Fibroblast of lung (primary cell): Measurements from ENCODE around the gene SLC22A4. TPM values are rescaled to one million over a fixed set of nuclear protein-coding genes. Genes with fewer than 3 reads are reported as not detected.
A peak's percentile ranks its signal among the peaks of the same experiment; 100 is the strongest.

Experiments
- DNase-seq, 2 donors: peaks; one replicate each; pipeline versions ENCODE4 v3.0.0 to v3.0.0-alpha.2; 2010; ENCODE audit warnings: low read depth in 2 of 2
- H2AFZ ChIP-seq: 2 replicates; pipeline ENCODE4 v1.5.1; 2012; ENCODE audit warnings: low read length, control low read depth, inconsistent platforms
- H3K27ac ChIP-seq: 2 replicates; pipeline ENCODE4 v1.5.1; 2011; ENCODE audit warnings: low read length, control low read depth; ENCODE audit not compliant: insufficient read depth
- H3K27me3 ChIP-seq: 2 replicates; pipeline ENCODE4 v1.5.1; 2011; ENCODE audit warnings: mild to moderate bottlenecking, low read length; ENCODE audit not compliant: control insufficient read depth, insufficient read depth
- H3K36me3 ChIP-seq: 2 replicates; pipeline ENCODE4 v1.5.1; 2011; ENCODE audit warnings: low read length; ENCODE audit not compliant: control insufficient read depth, insufficient read depth
- H3K4me1 ChIP-seq: 2 replicates; pipeline ENCODE4 v1.5.1; 2011; ENCODE audit warnings: low read length; ENCODE audit not compliant: control insufficient read depth, insufficient read depth; ENCODE audit errors: extremely low read depth
- H3K4me2 ChIP-seq: 2 replicates; pipeline ENCODE4 v1.5.1; 2011; ENCODE audit warnings: low read length, control low read depth; ENCODE audit not compliant: insufficient read depth; ENCODE audit errors: extremely low read depth
- H3K4me3 ChIP-seq, 4 experiments: fragments of 200-600 bp in 1 of 4; sonication (generic) in 1 of 4; replicated peaks in 1 of 4; 2 replicates each; pipeline ENCODE4 v1.5.1; 2011 to 2016; ENCODE audit warnings: low read length in 4 of 4, low read depth in 3 of 4, mild to moderate bottlenecking in 3 of 4, control low read depth in 2 of 4, inconsistent platforms in 1 of 4, mixed read lengths in 1 of 4; ENCODE audit not compliant: insufficient read depth in 1 of 4; ENCODE audit errors: control extremely low read depth in 1 of 4
- H3K79me2 ChIP-seq: 2 replicates; pipeline ENCODE4 v1.5.1; 2012; ENCODE audit warnings: mild to moderate bottlenecking, low read length, inconsistent platforms; ENCODE audit not compliant: control insufficient read depth, insufficient read depth
- H3K9ac ChIP-seq: 2 replicates; pipeline ENCODE4 v1.5.1; 2011; ENCODE audit warnings: mild to moderate bottlenecking, low read length, control low read depth; ENCODE audit not compliant: insufficient read depth
- H3K9me3 ChIP-seq: 2 replicates; pipeline ENCODE4 v1.5.1; 2012; ENCODE audit warnings: low read depth, low read length; ENCODE audit not compliant: control insufficient read depth, insufficient read depth
- H4K20me1 ChIP-seq: 2 replicates; pipeline ENCODE4 v1.5.1; 2011; ENCODE audit warnings: low read length; ENCODE audit not compliant: control insufficient read depth, insufficient read depth; ENCODE audit errors: extremely low read depth
- EZH2 ChIP-seq: IDR thresholded peaks from 2 replicates; pipeline ENCODE4 v1.5.1; 2012; ENCODE audit warnings: low read length, control low read depth, mild to moderate bottlenecking; ENCODE audit errors: missing control alignments
- polyA plus RNA-seq, 2 donors: library from polyadenylated mRNA; depleted of rRNA in 1 of 2; stranded (reverse) in 1 of 2; unstranded in 1 of 2; fragments of >200 nt; gene quantifications; 2 replicates each; pipeline ENCODE4 v1.2.1, GENCODE V29; 2011 to 2012; ENCODE audit warnings: missing spikeins in 1 of 2
- total RNA-seq: library from RNA; depleted of rRNA; stranded (reverse); fragments of >200 nt; gene quantifications from 2 replicates; pipeline ENCODE4 v1.2.1, GENCODE V29; 2014
- TF ChIP-seq, protein P1 (sequence below), 2 donors: IDR thresholded peaks in 1 of 2; conservative IDR thresholded peaks in 1 of 2; 1 replicate in 1 of 2; 2 replicates in 1 of 2; pipeline ENCODE4 v1.5.1; 2011 to 2012; ENCODE audit warnings: low read length in 2 of 2, control low read depth in 1 of 2, inconsistent platforms in 1 of 2, low read depth in 1 of 2, mild to moderate bottlenecking in 1 of 2

The SLC22A4 gene
- total and polyA plus RNA-seq, 2 donors (not counting 1 experiment from before 2014, with no cell fraction given), result 1.1 to 4.1 TPM

DNA sequence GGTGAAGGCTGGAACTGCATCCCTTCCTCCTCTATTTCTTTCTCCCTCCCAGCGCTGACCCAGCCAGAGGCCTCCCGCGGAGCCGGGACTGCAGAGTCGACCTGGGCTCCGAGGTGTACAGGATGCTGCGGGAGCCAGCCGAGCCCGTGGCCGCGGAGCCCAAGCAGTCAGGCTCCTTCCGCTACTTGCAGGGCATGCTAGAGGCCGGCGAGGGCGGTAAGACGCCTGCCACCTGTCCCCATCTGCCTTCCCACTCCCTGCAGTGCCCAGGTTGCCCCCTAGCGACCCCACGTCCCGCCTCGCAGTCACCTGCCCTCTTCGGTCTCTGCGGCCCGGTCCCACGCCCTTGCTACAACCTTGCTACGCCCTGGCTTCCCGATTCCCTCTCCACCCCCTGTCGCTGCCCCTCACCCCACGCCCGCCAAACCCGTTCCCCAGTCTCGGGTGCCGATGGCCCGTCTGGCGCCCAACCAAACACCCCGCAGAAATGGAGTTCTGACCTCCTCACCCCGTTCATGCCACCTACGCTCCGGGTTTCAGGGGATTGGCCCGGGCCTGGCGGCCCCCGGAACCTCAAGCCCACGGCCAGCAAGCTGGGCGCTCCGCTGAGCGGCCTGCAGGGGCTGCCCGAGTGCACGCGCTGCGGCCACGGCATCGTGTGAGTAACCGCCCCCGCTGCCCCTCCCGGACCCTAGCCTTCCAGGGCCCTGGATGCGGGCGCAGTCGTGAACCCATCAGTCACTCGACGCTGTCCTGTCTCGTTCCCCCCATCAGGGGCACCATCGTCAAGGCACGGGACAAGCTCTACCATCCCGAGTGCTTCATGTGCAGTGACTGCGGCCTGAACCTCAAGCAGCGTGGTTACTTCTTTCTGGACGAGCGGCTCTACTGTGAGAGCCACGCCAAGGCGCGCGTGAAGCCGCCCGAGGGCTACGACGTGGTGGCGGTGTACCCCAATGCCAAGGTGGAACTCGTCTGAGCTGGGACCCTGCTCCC lies 22.6 kb upstream of the SLC22A4 start:
- Histone ChIP-seq H3K9me3 (no peaks in the 10 kb centered on the region), H3K9ac (no peak overlapping the region), H3K4me3 (no peak overlapping the region), H3K27ac (no peak overlapping the region), H3K4me2 (no peak overlapping the region), H3K27me3 (no peaks in the 10 kb centered on the region), H2AFZ (no peak overlapping the region), H3K79me2 (no peaks in the 10 kb centered on the region), H3K4me1 (peaks cover 15% of the 10 kb centered on the region), H3K36me3 (peaks cover 26% of the 10 kb centered on the region), H4K20me1 (no peaks in the 10 kb centered on the region)
- no peak for DNase-seq
- no peak for TF ChIP-seq EZH2
- TF ChIP-seq, protein P1, sequence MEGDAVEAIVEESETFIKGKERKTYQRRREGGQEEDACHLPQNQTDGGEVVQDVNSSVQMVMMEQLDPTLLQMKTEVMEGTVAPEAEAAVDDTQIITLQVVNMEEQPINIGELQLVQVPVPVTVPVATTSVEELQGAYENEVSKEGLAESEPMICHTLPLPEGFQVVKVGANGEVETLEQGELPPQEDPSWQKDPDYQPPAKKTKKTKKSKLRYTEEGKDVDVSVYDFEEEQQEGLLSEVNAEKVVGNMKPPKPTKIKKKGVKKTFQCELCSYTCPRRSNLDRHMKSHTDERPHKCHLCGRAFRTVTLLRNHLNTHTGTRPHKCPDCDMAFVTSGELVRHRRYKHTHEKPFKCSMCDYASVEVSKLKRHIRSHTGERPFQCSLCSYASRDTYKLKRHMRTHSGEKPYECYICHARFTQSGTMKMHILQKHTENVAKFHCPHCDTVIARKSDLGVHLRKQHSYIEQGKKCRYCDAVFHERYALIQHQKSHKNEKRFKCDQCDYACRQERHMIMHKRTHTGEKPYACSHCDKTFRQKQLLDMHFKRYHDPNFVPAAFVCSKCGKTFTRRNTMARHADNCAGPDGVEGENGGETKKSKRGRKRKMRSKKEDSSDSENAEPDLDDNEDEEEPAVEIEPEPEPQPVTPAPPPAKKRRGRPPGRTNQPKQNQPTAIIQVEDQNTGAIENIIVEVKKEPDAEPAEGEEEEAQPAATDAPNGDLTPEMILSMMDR (conservative IDR thresholded peaks at IDR 0.05 in 1 of 2, IDR thresholded peaks at IDR 0.05 in 1 of 2; ENCODE audit: low read depth in 1 of 2, low read length in 2 of 2), result no peak

DNA sequence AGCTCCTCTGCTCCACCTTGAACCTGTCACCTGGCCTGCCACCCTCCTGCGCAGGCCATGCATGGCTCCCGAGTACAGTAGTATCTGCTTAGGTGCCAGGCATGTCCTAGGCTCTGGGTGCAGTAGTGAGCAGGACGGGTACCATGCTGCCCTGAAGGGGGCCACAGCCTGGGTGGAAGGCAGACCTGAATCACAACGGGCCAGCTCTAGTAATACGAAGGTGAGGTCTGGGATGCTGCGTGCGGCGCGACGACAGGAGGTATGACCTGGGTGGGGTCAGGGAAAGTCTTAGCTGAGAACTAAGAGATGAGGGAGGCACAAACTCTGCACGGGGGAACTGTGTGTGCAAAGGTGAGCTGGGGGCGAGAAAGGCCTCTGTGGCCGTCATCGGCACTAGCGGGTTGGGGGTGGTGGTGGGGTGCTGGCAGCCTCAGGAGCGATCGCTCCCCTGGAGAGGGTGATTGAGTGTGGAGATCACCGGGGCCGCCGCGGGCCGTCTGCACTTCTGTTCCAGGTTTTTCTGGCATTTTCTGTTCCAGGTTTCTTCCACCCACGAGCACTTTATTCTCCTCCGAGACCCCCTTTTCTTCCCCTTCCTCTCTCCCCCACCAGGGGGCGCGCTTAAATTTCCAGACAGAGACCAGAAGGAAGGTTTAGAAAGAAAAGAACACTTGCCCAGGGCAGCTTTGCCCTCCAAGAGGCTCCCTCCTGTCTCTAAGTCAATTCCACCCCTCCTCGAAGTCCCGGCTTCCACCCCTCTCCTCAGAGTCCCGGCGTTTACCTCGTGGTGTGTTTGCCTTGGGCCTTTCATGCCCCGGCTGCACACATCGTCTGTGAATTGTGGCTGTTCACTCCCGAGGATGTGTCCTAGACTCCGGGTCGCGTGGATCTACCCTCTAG lies 21.6 kb upstream of the SLC22A4 start:
- Histone ChIP-seq H3K4me2 (no peak overlapping the region), H3K79me2 (no peaks in the 10 kb centered on the region), H3K4me3 (no peak overlapping the region), H3K36me3 (peaks cover 16% of the 10 kb centered on the region), H3K27ac (no peak overlapping the region), H2AFZ (no peak overlapping the region), H3K27me3 (no peaks in the 10 kb centered on the region), H3K9ac (no peak overlapping the region), H3K9me3 (no peaks in the 10 kb centered on the region), H4K20me1 (no peaks in the 10 kb centered on the region), H3K4me1 (peaks cover 15% of the 10 kb centered on the region)
- TF ChIP-seq, protein P1 (conservative IDR thresholded peaks at IDR 0.05 in 1 of 2, IDR thresholded peaks at IDR 0.05 in 1 of 2; ENCODE audit: low read depth in 1 of 2, low read length in 2 of 2), result peak; percentile 75 to 81
- TF ChIP-seq EZH2, result no peak
- peak in 1 of 2 donors; percentile 49 for DNase-seq

DNA sequence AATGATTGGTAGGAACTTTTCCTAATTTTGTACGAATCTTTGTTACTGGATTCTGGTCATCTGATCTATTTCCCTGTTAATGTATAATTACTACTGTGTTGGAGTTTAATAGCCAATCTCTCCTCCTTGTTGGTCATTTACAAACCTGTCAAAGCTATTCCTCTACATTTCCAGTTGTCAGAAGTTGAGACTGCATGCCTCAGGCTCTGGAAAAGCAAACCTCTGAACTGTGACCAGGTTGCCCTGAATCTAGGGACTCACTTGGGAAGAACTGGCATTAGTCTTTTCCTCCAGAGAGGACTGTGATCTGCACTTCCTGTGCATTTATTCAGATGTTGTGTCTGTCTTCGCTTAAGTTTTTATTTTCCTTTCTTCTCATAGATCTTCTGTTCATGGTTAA lies 20.6 kb upstream of the SLC22A4 start:
- no peaks in the 10 kb centered on the region for H3K79me2 ChIP-seq
- no peaks in the 10 kb centered on the region for H3K27me3 ChIP-seq
- H3K4me2 ChIP-seq, result no peak overlapping the region
- no peak overlapping the region for H2AFZ ChIP-seq
- H3K4me3 ChIP-seq, result no peak overlapping the region
- no peaks in the 10 kb centered on the region for H4K20me1 ChIP-seq
- H3K27ac ChIP-seq, result no peak overlapping the region
- peaks cover 11% of the 10 kb centered on the region for H3K36me3 ChIP-seq
- no peaks in the 10 kb centered on the region for H3K9me3 ChIP-seq
- H3K9ac ChIP-seq, result no peak overlapping the region
- H3K4me1 ChIP-seq, result peaks cover 13% of the 10 kb centered on the region
- TF ChIP-seq, protein P1 (conservative IDR thresholded peaks at IDR 0.05 in 1 of 2, IDR thresholded peaks at IDR 0.05 in 1 of 2; ENCODE audit: low read depth in 1 of 2, low read length in 2 of 2), result no peak
- TF ChIP-seq EZH2, result no peak
- no peak for DNase-seq
